NB4 (cell line): ENCODE measurements around the gene TBC1D9.

Experiments
- MAX ChIP-seq: IDR thresholded peaks from 2 replicates; pipeline ENCODE4 v1.6.1; 2011; ENCODE audit warnings: low read depth, low read length
- POLR2A ChIP-seq: IDR thresholded peaks from 2 replicates; pipeline ENCODE4 v1.6.1; 2011; ENCODE audit warnings: mild to moderate bottlenecking; ENCODE audit not compliant: insufficient read length; ENCODE audit errors: extremely low read depth
- TF ChIP-seq, protein P1 (sequence below): IDR thresholded peaks from one replicate; pipeline ENCODE4 v1.5.1; 2012; ENCODE audit warnings: low read depth, low read length

DNA sequence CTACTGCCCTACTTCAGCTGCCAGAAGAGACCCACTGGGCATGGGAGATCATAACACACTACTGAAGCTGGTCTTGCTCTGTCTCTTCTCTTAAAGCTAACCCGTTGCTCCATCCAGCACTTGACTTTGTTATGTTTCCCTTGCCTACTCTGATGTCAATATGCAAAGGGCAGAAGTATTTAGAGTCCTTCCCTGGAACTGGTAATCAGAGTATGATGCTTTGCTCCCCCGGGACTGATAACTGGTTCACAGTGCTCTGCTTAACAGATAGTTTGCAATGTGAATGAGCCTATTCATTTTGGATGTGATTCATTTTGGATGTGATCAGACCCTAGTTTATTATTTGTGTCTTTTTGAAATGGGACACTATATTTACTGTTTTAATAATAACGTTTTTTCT lies 175.1 kb downstream of the TBC1D9 start:
- TF ChIP-seq, protein P1, sequence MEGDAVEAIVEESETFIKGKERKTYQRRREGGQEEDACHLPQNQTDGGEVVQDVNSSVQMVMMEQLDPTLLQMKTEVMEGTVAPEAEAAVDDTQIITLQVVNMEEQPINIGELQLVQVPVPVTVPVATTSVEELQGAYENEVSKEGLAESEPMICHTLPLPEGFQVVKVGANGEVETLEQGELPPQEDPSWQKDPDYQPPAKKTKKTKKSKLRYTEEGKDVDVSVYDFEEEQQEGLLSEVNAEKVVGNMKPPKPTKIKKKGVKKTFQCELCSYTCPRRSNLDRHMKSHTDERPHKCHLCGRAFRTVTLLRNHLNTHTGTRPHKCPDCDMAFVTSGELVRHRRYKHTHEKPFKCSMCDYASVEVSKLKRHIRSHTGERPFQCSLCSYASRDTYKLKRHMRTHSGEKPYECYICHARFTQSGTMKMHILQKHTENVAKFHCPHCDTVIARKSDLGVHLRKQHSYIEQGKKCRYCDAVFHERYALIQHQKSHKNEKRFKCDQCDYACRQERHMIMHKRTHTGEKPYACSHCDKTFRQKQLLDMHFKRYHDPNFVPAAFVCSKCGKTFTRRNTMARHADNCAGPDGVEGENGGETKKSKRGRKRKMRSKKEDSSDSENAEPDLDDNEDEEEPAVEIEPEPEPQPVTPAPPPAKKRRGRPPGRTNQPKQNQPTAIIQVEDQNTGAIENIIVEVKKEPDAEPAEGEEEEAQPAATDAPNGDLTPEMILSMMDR, result no peak
- no peak for TF ChIP-seq MAX
- TF ChIP-seq POLR2A, result no peak
